Central memory CD8-positive, alpha-beta T cell (primary cell): ENCODE data around the gene PLOD3.
"Not testable (repeated sequence)": the region's sequence is repeated elsewhere in the genome, so short reads cannot be mapped to it uniquely, and the experiment has no call there.

Source experiments
- ATAC-seq: fragments of 150-1000 bp; cut with Tn5 transposase; replicated peaks from 2 replicates; pipeline ENCODE4 v1.10.0; 2022; ENCODE audit warnings: mild to moderate bottlenecking, moderate FRiP score, moderate number of reproducible peaks; ENCODE audit not compliant: poor library complexity, severe bottlenecking; ENCODE audit errors: extremely low read depth
- DNase-seq, 2 donors: peaks; one replicate each; pipeline ENCODE4 v3.0.0; 2021; ENCODE audit warnings: low spot score in 2 of 2
- H3K27ac Mint-ChIP-seq: one replicate; pipeline ENCODE4 v1.8.0; 2022; ENCODE audit warnings: low read depth, mild to moderate bottlenecking, moderate library complexity, mixed read lengths
- H3K27me3 Mint-ChIP-seq: one replicate; pipeline ENCODE4 v1.8.0; 2022; ENCODE audit warnings: mixed read lengths
- H3K36me3 Mint-ChIP-seq: one replicate; pipeline ENCODE4 v1.8.0; 2022; ENCODE audit warnings: mild to moderate bottlenecking, moderate library complexity, mixed read lengths; ENCODE audit not compliant: insufficient read depth
- H3K4me1 Mint-ChIP-seq: one replicate; pipeline ENCODE4 v1.8.0; 2022; ENCODE audit warnings: mixed read lengths
- H3K4me3 Mint-ChIP-seq: one replicate; pipeline ENCODE4 v1.8.0; 2022; ENCODE audit warnings: mild to moderate bottlenecking, moderate library complexity, mixed read lengths
- H3K9me3 Mint-ChIP-seq: one replicate; pipeline ENCODE4 v1.8.0; 2022; ENCODE audit warnings: mixed read lengths

The PLOD3 gene

DNA sequence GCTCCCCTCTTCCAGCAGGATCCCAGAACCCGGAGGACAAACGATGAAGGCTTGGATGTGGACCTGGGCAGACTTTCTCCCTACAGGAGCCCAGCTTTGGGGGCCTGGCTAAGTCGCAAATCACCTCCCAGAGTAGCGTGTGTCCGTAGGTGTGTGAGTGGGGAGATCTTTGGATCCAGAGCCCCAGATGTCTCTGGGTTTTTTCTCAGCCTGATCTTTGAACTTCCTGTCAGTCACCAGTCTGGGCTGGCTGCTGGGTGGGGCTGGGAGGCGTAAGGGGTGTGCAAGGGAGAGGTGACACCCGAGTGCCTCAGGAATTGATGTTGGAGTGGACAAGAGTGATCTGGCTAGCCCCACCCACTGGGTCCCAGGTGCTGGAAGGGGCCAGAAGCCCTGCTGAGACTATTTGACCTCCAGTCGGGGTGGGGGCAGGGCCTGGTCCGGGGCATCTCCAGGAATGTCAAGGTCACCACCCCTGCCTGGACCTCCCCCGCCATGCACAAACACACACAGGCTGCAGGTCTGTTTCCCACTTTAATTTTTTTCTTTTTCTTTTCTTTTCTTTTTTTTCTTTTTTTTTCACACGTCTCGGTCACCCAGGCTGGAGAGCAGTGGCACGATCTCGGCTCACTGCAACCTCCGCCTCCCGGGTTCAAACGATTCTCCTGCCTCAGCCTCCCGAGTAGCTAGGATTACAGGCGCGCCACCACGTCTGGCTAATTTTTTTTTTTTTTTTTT lies 16.4 kb downstream of the PLOD3 start, which contains the start of gene MOGAT3:
Gene MOGAT3, minus strand, starts transcription at position 175 of the 738 bp plus-strand sequence. CDS start 182 bp downstream, outside the sequence.
- DNase-seq (no peak), ATAC-seq (peak; percentile 36)
- Mint-ChIP-seq H3K36me3 (no peaks in the 10 kb centered on the region), H3K9me3 (no peaks in the 10 kb centered on the region), H3K27me3 (peaks cover 42% of the 10 kb centered on the region), H3K27ac (no peak within 1 kb of the TSS), H3K4me3 (peak within 1 kb of the TSS; percentile 19), H3K4me1 (peaks cover 10% of the 10 kb centered on the region)

DNA sequence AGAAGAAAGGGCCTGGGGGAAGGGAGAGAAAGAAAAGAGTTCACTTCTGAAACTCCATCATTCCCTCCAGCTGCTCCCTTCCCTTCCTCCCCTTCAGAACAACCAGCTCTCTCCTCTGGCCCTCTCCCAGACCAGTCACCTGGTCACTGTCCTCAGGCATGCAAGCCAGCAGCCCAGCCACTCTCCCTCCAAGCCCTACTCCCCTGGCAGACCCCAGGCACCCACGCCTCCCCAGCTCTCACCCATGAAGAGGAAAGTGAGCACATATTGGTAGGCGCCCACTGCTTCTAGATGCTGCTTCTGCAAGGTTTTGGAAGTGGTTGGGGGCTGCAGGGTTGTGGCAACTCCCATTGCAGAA lies 16.9 kb downstream of the PLOD3 start:
- DNase-seq (no peak), ATAC-seq (no peak)
- Mint-ChIP-seq H3K4me1 (peaks cover 10% of the 10 kb centered on the region), H3K27me3 (peaks cover 45% of the 10 kb centered on the region), H3K36me3 (no peaks in the 10 kb centered on the region), H3K27ac (no peak overlapping the region), H3K9me3 (no peaks in the 10 kb centered on the region), H3K4me3 (no peak overlapping the region)

GRCh38 chr7:101199522-101199921 lies 17.9 kb downstream of the PLOD3 start:
- not testable (repeated sequence) for H3K4me3 Mint-ChIP-seq, H3K36me3 Mint-ChIP-seq, H3K9me3 Mint-ChIP-seq, DNase-seq, H3K27ac Mint-ChIP-seq, ATAC-seq
- peaks cover 53% of the 10 kb centered on the region for H3K27me3 Mint-ChIP-seq
- H3K4me1 Mint-ChIP-seq = peaks cover 10% of the 10 kb centered on the region

DNA sequence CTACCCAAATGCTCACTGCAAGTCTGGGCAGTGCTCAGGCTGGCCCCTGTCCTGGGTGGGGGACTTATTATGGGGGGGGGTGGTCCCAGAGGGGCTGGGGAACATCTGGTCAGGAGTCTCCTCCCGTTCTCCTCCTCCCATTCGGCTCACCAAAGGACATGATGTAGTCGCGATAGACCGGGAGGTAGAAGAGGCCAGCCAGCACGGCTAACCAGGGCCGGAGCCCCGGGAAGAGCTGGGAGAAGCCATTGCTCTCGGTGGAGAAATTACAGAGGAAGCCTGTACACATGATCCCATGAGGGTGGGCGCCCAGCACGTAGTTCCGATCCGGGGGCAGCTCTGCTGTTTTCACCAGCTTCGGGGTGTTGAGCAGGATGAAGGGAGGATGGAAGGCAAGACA lies 18.9 kb downstream of the PLOD3 start:
- DNase-seq (no peak), ATAC-seq (no peak)
- Mint-ChIP-seq H3K27ac (no peak overlapping the region), H3K27me3 (peaks cover 55% of the 10 kb centered on the region), H3K36me3 (no peaks in the 10 kb centered on the region), H3K4me1 (peaks cover 5% of the 10 kb centered on the region), H3K4me3 (no peak overlapping the region), H3K9me3 (no peaks in the 10 kb centered on the region)

- no peak for ATAC-seq
- Mint-ChIP-seq H3K4me1 (peaks cover 5% of the 10 kb centered on the region), H3K27ac (no peak overlapping the region), H3K36me3 (no peaks in the 10 kb centered on the region), H3K9me3 (no peaks in the 10 kb centered on the region), H3K27me3 (peaks cover 51% of the 10 kb centered on the region), H3K4me3 (no peak overlapping the region)
- no peak for DNase-seq
Measured at GRCh38 chr7:101197991-101198390, 19.4 kb downstream of the PLOD3 start.

DNA sequence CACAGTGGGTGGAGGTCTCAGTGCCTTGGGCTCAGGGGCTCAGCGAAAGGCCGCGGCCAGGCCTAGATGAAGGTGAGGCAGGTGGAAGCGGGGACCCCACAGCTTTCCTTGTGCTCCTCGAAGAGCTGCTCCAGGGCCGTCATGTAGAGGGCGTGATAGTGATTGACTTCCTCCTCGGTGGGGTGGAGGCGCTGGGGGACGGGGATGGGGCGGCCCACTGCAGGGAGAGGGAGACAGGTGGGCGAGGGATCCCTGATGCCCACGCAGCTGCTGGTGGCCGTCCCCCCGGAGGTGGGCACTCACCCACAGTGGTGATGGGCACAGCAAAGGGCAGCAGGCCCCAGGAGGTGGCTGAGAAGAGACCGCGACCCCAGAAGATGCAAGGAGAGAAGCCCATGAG lies 21.5 kb downstream of the PLOD3 start:
- H3K4me1 Mint-ChIP-seq = peaks cover 2% of the 10 kb centered on the region
- no peaks in the 10 kb centered on the region for H3K36me3 Mint-ChIP-seq
- no peak overlapping the region for H3K27ac Mint-ChIP-seq
- H3K27me3 Mint-ChIP-seq = peaks cover 30% of the 10 kb centered on the region
- ATAC-seq = no peak
- no peaks in the 10 kb centered on the region for H3K9me3 Mint-ChIP-seq
- H3K4me3 Mint-ChIP-seq = no peak overlapping the region
- no peak for DNase-seq

GRCh38 chr7:101189109-101189508 lies 28.3 kb downstream of the PLOD3 start:
- H3K27ac Mint-ChIP-seq = no peak overlapping the region
- H3K4me1 Mint-ChIP-seq = no peaks in the 10 kb centered on the region
- DNase-seq (no peak), ATAC-seq (no peak)
- H3K4me3 Mint-ChIP-seq = no peak overlapping the region
- H3K27me3 Mint-ChIP-seq = peaks cover 12% of the 10 kb centered on the region
- H3K9me3 Mint-ChIP-seq = no peaks in the 10 kb centered on the region
- peaks cover 3% of the 10 kb centered on the region for H3K36me3 Mint-ChIP-seq

DNA sequence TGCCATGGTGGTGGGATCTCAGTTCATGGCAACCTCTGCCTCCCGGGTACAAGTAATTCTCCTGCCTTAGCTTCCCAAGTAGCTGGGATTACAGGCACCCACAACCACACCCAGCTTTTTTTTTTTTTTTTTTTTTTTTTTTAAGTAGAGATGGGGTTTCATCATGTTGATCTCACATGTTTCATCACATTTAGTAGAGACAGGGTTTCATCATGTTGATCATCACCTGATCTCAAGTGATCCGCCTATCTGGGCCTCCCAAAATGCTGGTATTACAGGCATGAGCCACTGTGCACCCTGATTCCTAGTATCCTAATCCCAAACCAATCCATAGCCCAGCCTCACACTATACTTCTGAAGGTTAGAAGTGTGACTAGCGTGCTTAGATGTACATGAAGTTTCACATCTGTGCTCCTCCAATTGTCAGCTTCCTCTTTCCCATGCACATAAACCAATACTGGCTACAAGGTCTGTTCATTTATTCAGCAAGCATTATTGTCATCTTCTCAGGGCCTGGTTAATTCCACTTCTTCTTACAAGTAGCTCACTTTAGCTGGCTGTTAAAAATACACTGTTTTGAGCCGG lies 30.4 kb downstream of the PLOD3 start:
- H3K27me3 Mint-ChIP-seq = peaks cover 24% of the 10 kb centered on the region
- H3K36me3 Mint-ChIP-seq = peaks cover 3% of the 10 kb centered on the region
- no peak for DNase-seq
- ATAC-seq = no peak
- H3K9me3 Mint-ChIP-seq = no peaks in the 10 kb centered on the region
- peaks cover 7% of the 10 kb centered on the region for H3K4me1 Mint-ChIP-seq
- H3K27ac Mint-ChIP-seq = no peak overlapping the region
- H3K4me3 Mint-ChIP-seq = no peak overlapping the region

DNA sequence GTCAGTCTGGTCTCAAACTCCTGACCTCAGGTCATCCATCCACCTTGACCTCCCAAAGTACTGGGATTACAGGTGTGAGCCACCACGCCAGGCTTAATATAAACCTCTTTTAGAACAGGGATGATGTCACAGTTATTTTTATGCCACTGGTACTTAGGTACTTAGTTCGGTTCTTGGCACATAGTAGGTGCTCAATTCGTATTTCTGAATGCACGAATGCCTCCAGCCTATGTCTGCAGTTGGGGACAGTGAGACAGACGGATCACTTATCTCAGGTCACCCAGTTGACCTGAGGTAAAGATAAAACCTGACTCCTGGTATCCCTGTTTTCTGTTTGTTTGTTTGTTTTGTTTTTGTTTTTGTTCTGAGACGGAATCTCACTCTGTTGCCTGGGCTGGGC lies 31.2 kb downstream of the PLOD3 start:
- DNase-seq (no peak), ATAC-seq (no peak)
- Mint-ChIP-seq H3K9me3 (no peaks in the 10 kb centered on the region), H3K36me3 (peaks cover 3% of the 10 kb centered on the region), H3K27ac (no peak overlapping the region), H3K4me1 (peaks cover 7% of the 10 kb centered on the region), H3K4me3 (no peak overlapping the region), H3K27me3 (peaks cover 27% of the 10 kb centered on the region)

DNA sequence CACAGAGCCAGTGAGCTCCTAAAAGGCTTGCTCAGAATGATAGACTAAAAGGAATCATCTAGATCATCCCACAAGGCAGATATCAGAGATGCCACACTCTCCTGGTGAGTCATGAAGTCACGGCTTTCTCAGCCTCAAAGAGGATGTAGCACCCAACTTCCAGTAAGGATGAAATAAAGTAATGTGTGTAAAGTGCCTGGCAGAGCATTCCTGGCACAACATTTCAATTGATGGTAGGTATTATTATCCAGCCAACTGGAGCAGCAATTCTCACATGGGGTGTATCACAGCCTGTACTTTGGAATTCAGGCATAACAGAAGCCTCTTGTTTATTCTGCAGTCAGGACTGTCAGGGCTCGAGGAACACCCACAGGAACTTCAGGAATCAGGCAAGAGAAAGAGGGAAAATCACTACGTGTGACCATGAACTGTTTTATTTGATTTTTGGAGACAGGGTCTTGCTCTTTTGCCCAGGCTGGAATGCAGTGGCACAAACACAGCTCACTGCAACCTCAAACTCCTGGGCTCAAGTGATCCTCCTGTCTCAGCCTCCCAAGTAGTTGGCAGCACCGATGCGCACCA lies 32.0 kb downstream of the PLOD3 start:
- peaks cover 36% of the 10 kb centered on the region for H3K27me3 Mint-ChIP-seq
- H3K4me1 Mint-ChIP-seq = peaks cover 11% of the 10 kb centered on the region
- H3K9me3 Mint-ChIP-seq = no peaks in the 10 kb centered on the region
- no peak overlapping the region for H3K27ac Mint-ChIP-seq
- no peak for DNase-seq
- ATAC-seq = no peak
- peaks cover 3% of the 10 kb centered on the region for H3K36me3 Mint-ChIP-seq
- H3K4me3 Mint-ChIP-seq = no peak overlapping the region

DNA sequence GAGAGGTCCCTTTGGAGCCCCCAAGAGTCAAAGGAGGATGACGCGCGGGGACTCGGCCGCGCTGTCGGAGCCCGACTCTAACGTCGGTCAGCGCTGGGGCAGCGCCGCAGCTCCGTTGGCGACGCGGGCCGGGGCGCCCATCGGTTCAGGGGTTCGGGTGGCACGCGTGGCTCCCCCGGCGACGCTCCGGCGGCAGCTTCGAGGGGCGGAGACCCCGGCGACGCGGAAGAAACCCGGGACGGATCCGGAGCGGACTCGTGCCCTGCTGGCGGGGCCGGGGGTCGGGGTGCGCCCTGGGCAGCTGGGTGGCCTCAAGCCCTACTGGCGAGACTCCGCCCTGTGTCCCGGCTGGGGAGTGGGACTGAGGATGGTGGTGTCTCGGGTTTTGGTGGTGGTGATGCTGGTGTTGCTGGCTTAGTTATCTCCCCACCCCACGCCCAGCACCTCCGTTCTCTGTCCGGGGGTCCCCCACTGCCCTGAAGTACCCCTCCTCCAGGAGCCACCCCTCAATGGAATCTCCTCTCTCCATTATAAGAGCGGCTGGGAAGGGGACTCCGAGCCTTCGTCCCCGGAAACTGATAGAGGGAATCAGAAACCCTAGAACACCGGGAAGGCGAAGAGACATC lies 37.1 kb downstream of the PLOD3 start, which contains the start of gene NAT16:
Gene NAT16, minus strand, starts transcription at position 164 of the 626 bp plus-strand sequence. CDS start 5,486 bp downstream, outside the sequence.
- H3K4me3 Mint-ChIP-seq = peak within 1 kb of the TSS; percentile 20
- no peak for ATAC-seq
- no peak within 1 kb of the TSS for H3K27ac Mint-ChIP-seq
- peaks cover 18% of the 10 kb centered on the region for H3K4me1 Mint-ChIP-seq
- no peaks in the 10 kb centered on the region for H3K9me3 Mint-ChIP-seq
- no peaks in the 10 kb centered on the region for H3K36me3 Mint-ChIP-seq
- peaks cover 82% of the 10 kb centered on the region for H3K27me3 Mint-ChIP-seq
- no peak for DNase-seq

DNA sequence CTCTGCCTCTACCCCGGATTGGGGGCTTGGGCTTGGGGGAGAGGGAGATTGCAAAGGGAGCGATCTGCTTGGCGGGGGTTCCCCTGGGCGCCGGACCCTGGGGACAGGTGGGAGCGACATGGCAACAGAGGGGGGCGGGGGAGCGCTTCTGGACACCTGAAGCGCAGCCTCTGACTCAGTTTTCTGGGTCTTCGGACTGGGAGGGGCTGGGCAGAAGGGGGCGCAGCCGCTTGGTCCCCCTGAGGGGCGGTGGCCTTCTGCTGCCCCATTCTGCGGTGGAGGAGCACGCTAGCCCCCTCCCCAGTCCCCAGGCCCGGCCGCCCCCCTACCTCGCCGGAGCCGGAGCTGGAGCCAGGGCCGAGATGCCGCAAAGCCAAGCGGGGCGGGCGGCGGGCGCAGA lies 37.7 kb downstream of the PLOD3 start:
- no peak for DNase-seq
- H3K27me3 Mint-ChIP-seq = peaks cover 82% of the 10 kb centered on the region
- no peaks in the 10 kb centered on the region for H3K9me3 Mint-ChIP-seq
- ATAC-seq = no peak
- H3K4me3 Mint-ChIP-seq = no peak overlapping the region
- H3K27ac Mint-ChIP-seq = no peak overlapping the region
- H3K36me3 Mint-ChIP-seq = no peaks in the 10 kb centered on the region
- peaks cover 18% of the 10 kb centered on the region for H3K4me1 Mint-ChIP-seq
